AG04449 (cell line): Measurements from ENCODE around the gene TLE1.

Experiments
- CTCF ChIA-PET: fragments of 350-600 bp; formaldehyde crosslinking; extraction: SDS; loops from one replicate; lab custom pipeline; 2021; ENCODE audit warnings: antibody characterized with exemption; lab: Yijun Ruan, JAX
- POLR2A ChIA-PET: fragments of 400-600, 350-600 bp; formaldehyde crosslinking; extraction: SDS; loops from one replicate; lab custom pipeline; 2020; ENCODE audit warnings: antibody characterized with exemption, inconsistent platforms; lab: Yijun Ruan, JAX
- DNase-seq: peaks from one replicate; pipeline ENCODE4 v3.0.0-alpha.2; 2010; ENCODE audit warnings: low read depth, low spot score
- H3K4me3 ChIP-seq: 2 replicates; pipeline ENCODE4 v1.5.1; 2011; ENCODE audit warnings: low read depth, mild to moderate bottlenecking, control low read depth, low read length
- TF ChIP-seq, protein P1 (sequence below): IDR thresholded peaks from one replicate; pipeline ENCODE4 v1.5.1; 2011; ENCODE audit warnings: mild to moderate bottlenecking, moderate library complexity, low read length, control low read depth, inconsistent platforms; ENCODE audit not compliant: insufficient read depth; ENCODE audit errors: missing control alignments

Gene TLE1

DNA sequence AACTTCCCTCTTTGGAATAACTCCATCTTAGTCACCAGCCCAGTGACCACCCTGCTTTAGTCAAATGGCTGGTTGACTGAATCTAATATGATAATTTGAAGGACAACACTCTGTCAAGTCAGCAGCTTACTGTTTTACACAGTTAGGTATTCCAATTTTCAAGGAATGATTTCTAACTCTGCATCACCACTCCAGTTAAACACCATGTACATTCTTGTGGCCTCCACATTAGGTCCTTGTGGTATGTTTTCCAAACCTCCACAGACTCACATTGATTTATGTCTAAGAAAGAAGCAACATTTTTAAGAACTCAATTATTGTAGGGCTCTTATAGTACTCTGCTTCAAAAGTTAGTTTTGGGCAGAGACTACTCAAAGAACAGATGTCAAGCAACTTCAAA is 110.7 kb downstream of the TLE1 start:
- POLR2A ChIA-PET = interaction anchor here (0.8 kb wide), 1 partner anchor 20 kb away, joined by 3 read pairs; no protein-coding TSS in a partner anchor

DNA sequence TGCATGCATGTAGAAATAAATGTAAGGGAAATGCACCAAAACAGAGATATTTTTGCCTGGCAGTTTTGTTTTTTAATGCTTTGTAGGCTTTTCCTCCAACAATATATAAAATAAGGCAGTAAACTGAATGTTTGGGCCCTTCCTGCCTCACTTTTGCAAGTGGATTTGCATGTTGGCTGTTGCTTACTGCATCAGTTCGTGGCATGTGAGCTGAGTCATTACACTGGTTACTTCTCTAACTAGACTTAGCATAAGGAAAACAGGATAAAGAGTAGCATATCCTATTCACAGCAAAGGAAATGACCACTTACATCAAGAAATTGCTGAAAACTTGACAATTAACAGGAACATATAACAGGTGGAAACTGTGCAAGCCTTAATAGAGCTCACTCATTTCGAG is 113.4 kb downstream of the TLE1 start:
- CTCF ChIA-PET = interaction anchor here (1.2 kb wide), 1 partner anchor 53 kb away, joined by 5 read pairs; no protein-coding TSS in a partner anchor
- TF ChIP-seq, protein P1, sequence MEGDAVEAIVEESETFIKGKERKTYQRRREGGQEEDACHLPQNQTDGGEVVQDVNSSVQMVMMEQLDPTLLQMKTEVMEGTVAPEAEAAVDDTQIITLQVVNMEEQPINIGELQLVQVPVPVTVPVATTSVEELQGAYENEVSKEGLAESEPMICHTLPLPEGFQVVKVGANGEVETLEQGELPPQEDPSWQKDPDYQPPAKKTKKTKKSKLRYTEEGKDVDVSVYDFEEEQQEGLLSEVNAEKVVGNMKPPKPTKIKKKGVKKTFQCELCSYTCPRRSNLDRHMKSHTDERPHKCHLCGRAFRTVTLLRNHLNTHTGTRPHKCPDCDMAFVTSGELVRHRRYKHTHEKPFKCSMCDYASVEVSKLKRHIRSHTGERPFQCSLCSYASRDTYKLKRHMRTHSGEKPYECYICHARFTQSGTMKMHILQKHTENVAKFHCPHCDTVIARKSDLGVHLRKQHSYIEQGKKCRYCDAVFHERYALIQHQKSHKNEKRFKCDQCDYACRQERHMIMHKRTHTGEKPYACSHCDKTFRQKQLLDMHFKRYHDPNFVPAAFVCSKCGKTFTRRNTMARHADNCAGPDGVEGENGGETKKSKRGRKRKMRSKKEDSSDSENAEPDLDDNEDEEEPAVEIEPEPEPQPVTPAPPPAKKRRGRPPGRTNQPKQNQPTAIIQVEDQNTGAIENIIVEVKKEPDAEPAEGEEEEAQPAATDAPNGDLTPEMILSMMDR = no peak
- DNase-seq = peak; percentile 29
- POLR2A ChIA-PET = no interaction called here
- no peak overlapping the region for H3K4me3 ChIP-seq

More for the DNA sequence above, 110.7 kb downstream of the TLE1 start:
- H3K4me3 ChIP-seq = no peak overlapping the region
- DNase-seq = peak; percentile 47
- TF ChIP-seq, protein P1 = no peak
- CTCF ChIA-PET = no interaction called here

DNA sequence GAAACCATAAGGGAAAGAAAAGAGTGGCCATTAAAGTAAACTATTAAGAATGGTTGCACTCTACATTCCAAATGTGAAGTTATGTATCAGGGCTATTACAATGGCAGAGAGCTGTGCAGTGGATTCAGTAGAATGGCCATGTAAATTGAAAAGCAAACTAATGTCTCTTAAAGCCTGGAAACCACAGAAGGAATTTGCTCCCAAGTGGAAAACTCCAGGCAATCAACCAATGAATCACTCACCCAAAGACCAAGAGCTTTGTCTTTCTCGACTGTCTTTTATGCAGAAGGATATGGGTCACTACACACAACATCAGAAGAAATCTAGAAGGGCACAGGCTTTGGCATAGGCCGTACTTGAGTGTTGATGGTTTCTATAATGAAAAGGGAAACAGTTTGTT is 114.9 kb downstream of the TLE1 start:
- CTCF ChIA-PET = no interaction called here

DNA sequence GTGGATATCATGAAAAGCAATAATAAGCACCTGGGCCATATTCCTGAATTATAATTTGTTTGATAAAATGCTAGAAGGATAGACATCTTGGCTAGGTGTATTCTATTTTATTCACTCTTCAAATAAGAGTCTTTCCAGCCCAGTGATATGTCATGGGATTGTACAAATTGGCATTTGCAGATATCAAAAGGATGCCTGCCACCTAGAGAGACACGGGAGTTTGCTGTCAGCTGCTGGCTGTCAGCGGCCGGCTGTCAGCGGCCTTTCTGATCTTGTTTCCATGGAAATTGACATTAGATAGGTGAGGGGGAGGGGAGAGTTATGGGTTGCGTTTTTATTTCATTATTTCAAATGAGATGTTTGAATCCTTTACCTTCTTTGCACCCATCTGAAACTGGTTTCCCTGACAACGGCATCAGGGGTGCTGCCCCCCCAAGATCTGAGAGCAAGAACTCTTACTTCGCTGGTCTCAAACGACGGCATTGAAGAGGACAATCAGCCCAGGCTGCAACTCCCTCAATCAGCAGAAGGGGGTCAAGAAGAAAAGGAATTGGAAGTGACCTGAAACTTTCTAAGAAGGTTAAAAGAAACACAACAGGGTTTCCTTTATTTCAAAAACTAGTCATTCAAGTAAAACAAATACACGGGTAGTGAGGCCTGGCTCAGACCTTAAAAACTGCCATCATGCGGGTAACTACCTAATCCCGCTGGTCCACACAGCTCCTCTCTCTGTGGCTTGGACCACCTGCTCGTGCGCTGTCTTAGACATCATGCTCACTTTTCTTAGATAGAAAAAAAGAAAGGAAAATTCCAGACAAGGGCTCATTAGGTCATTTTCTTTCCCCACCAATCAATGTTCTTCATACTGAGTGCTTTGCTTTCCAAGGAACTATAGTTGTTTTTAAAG is 115.7 kb downstream of the TLE1 start:
- ChIA-PET POLR2A (no interaction called here), CTCF (no interaction called here)
- H3K4me3 ChIP-seq = no peak overlapping the region
- no peak for DNase-seq
- TF ChIP-seq, protein P1 = no peak

More for the DNA sequence above, 114.9 kb downstream of the TLE1 start:
- TF ChIP-seq, protein P1 = no peak
- H3K4me3 ChIP-seq = no peak overlapping the region
- POLR2A ChIA-PET = no interaction called here
- DNase-seq = peak; percentile 36

DNA sequence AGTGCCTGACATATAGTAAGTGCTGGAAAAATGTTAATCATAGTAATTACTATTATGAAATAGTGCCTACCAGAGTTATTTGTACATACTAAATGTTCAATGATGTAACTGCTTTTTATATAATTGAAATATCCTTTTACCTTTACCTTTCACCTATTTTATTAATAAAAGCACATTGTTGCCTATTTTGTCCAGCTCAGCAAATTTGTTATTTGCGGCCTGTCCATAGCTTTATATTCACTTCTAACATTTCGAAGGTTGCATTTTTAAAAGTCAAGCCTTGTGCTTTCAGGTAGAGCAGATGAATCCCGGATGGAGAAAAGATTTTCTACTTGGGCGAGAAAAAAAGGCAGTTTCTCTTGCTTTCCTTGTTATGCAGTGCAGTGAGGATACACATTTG is 119.3 kb downstream of the TLE1 start:
- POLR2A ChIA-PET = no interaction called here
- no peak for DNase-seq
- no peak overlapping the region for H3K4me3 ChIP-seq
- CTCF ChIA-PET = no interaction called here
- TF ChIP-seq, protein P1 = no peak

DNA sequence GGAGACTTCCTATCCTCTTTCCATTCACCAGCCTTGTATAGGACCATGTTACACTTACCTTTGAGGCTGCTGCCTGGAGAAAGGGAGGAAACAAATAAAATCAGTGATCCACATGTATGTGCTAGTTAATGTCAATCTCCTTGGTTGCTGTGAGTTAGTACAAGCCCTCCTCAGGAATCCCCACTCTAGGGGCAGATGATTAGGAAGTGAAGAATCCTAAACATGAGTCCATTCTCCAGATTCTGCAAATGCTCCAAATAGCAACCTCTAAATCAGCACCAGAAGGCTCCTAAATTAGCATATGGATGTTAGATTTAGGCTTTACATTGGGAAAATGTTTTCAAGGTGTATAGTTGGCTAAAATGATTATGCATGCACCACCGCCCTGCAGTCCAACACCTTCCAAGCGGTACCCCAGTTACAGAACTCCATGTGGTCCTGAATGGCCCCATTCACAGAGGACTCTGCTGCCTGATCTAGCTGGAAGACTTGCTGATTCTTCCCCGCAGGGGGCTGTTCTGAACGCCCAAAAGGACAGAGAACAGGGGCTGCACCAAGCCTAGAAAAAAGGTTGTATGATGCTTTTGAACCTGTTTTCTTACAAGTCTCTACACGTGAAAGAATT is 123.2 kb downstream of the TLE1 start:
- CTCF ChIA-PET = no interaction called here
- H3K4me3 ChIP-seq = no peak overlapping the region
- DNase-seq = no peak
- POLR2A ChIA-PET = no interaction called here
- TF ChIP-seq, protein P1 = no peak
